Endometrial microvascular endothelial cells (primary cell): ENCODE results near the gene SPINK7. TPM values are rescaled to one million over a fixed set of nuclear protein-coding genes. Genes with fewer than 3 reads are reported as not detected.

Experiments
- in situ Hi-C: cut with HindIII; loops from 2 replicates; pipeline ENCODE4 v1.10.0; 2017; ENCODE audit warnings: low sequenced_read_pairs, low pct_unique_long_range_greater_than_20kb; ENCODE audit errors: inconsistent ontology term
- total RNA-seq: library from RNA; depleted of rRNA; stranded (reverse); fragments of >200 nt; gene quantifications from one replicate; pipeline ENCODE4 v1.2.3, GENCODE V29; 2015; ENCODE audit errors: inconsistent ontology term

The SPINK7 gene
- total RNA-seq, 1 donor from 2014 or later, result not detected

GRCh38 chr5:148342371-148343045 is 30.3 kb downstream of the SPINK7 start:
- in situ Hi-C loops, result no loop called here

- in situ Hi-C loops, result no loop called here
Measured at GRCh38 chr5:148343046-148343407, 30.8 kb downstream of the SPINK7 start.

- in situ Hi-C loops, result no loop called here
Measured at GRCh38 chr5:148343603-148344487, 31.6 kb downstream of the SPINK7 start.

- in situ Hi-C loops, result no loop called here
Measured at GRCh38 chr5:148347706-148348105, 35.5 kb downstream of the SPINK7 start.

- in situ Hi-C loops, result no loop called here
Measured at GRCh38 chr5:148352696-148353095, 40.5 kb downstream of the SPINK7 start.

GRCh38 chr5:148353634-148354033 is 41.4 kb downstream of the SPINK7 start:
- in situ Hi-C loops, result no loop called here

GRCh38 chr5:148364343-148364742 is 52.1 kb downstream of the SPINK7 start:
- in situ Hi-C loops, result no loop called here

Other genes with a start within 250 kb of the SPINK7 start
- not detected for gene SPINK5, start 248.4 kb upstream of the SPINK7 start, total RNA-seq
- not detected for gene SPINK14, start 143.9 kb upstream of the SPINK7 start, total RNA-seq
- not detected for gene SPINK6, start 109.4 kb upstream of the SPINK7 start, total RNA-seq
- gene MARCOL, start 73.9 kb upstream of the SPINK7 start, total RNA-seq, result not detected
- gene SPINK13, start 43.6 kb upstream of the SPINK7 start, total RNA-seq, result not detected
- not detected for gene SPINK9, start 23.1 kb downstream of the SPINK7 start, total RNA-seq
- 36.6 TPM for gene FBXO38, start 71.5 kb downstream of the SPINK7 start, total RNA-seq